Ramos (cell line): ENCODE measurements around the gene NRCAM.
"Not testable (repeated sequence)": the region's sequence is repeated elsewhere in the genome, so short reads cannot be mapped to it uniquely, and the experiment has no call there.

ENCODE experiments used
- in situ Hi-C: fragments of 300-500 bp; cut with MboI; formaldehyde crosslinking; loops from one replicate; pipeline ENCODE4 v1.14.3; 2022; ENCODE audit warnings: low sequenced_read_pairs; ENCODE audit not compliant: unreplicated experiment

NRCAM gene

GRCh38 chr7:108360058-108360800, 96.0 kb downstream of the NRCAM start:
- in situ Hi-C loops = no loop called here

- in situ Hi-C loops = no loop called here
Observed at GRCh38 chr7:108358553-108358952, 97.7 kb downstream of the NRCAM start.

- in situ Hi-C loops = no loop called here
Observed at GRCh38 chr7:108351729-108352131, 104.5 kb downstream of the NRCAM start.

- in situ Hi-C loops = no loop called here
Observed at GRCh38 chr7:108348913-108349312, 107.3 kb downstream of the NRCAM start.

GRCh38 chr7:108347616-108348015, 108.6 kb downstream of the NRCAM start:
- in situ Hi-C loops = no loop called here

GRCh38 chr7:108345710-108346336, 110.4 kb downstream of the NRCAM start:
- in situ Hi-C loops = no loop called here

- in situ Hi-C loops = no loop called here
Observed at GRCh38 chr7:108340856-108341411, 115.3 kb downstream of the NRCAM start.

GRCh38 chr7:108340406-108340805, 115.8 kb downstream of the NRCAM start:
- in situ Hi-C loops = not testable (repeated sequence)

- in situ Hi-C loops = no loop called here
Observed at GRCh38 chr7:108335269-108335918, 120.8 kb downstream of the NRCAM start.

GRCh38 chr7:108332937-108333336, 123.3 kb downstream of the NRCAM start:
- in situ Hi-C loops = no loop called here

GRCh38 chr7:108331971-108332370, 124.3 kb downstream of the NRCAM start:
- in situ Hi-C loops = no loop called here

- in situ Hi-C loops = no loop called here
Observed at GRCh38 chr7:108330227-108330626, 126.0 kb downstream of the NRCAM start.

- in situ Hi-C loops = no loop called here
Observed at GRCh38 chr7:108329514-108329913, 126.7 kb downstream of the NRCAM start.

- in situ Hi-C loops = no loop called here
Observed at GRCh38 chr7:108328174-108328651, 128.0 kb downstream of the NRCAM start.

GRCh38 chr7:108327353-108327752, 128.9 kb downstream of the NRCAM start:
- in situ Hi-C loops = no loop called here

GRCh38 chr7:108326938-108327337, 129.3 kb downstream of the NRCAM start:
- in situ Hi-C loops = no loop called here

- in situ Hi-C loops = no loop called here
Observed at GRCh38 chr7:108324053-108325038, 131.9 kb downstream of the NRCAM start.

GRCh38 chr7:108322925-108323832, 133.1 kb downstream of the NRCAM start:
- in situ Hi-C loops = no loop called here

GRCh38 chr7:108322046-108322445, 134.2 kb downstream of the NRCAM start:
- in situ Hi-C loops = no loop called here
